ENCODE data around the gene MRPS33. TPM values are rescaled to one million over a fixed set of nuclear protein-coding genes. Genes with fewer than 3 reads are reported as not detected.

MRPS33 gene
- total RNA-seq, 1 donor from 2014 or later = 53.8 TPM

GRCh38 chr7:141003172-141004065, 11.3 kb downstream of the MRPS33 start:
- Histone ChIP-seq H3K9ac (ENCODE audit: low read length) (no peak overlapping the region), H3K4me3 (ENCODE audit: insufficient read depth, low read depth, low read length) (no peak overlapping the region), H3K27ac (ENCODE audit: low read depth, low read length) (no peak overlapping the region), H4K20me1 (ENCODE audit: insufficient read depth, low read length) (no peaks in the 10 kb centered on the region), H3K4me2 (ENCODE audit: low read length) (no peak overlapping the region), H3K36me3 (ENCODE audit: insufficient read depth, low read length) (peaks cover 5% of the 10 kb centered on the region), H2AFZ (ENCODE audit: low read depth, low read length) (no peak overlapping the region), H3K4me1 (ENCODE audit: insufficient read depth, low read length) (no peaks in the 10 kb centered on the region), H3K79me2 (ENCODE audit: insufficient read depth, low read length) (no peaks in the 10 kb centered on the region), H3K27me3 (ENCODE audit: insufficient read depth, low read length) (no peaks in the 10 kb centered on the region), H3K9me3 (ENCODE audit: insufficient read depth, low read depth, low read length) (no peaks in the 10 kb centered on the region)
- DNase-seq (ENCODE audit: low read depth) (no peak), FAIRE-seq (no peak)
- Mint-ChIP-seq H3K9me3 (ENCODE audit: unreplicated experiment) (no peaks in the 10 kb centered on the region), H3K4me1 (ENCODE audit: low read depth, unreplicated experiment) (no peaks in the 10 kb centered on the region), H3K4me3 (ENCODE audit: unreplicated experiment) (no peak overlapping the region), H3K36me3 (ENCODE audit: low read depth, unreplicated experiment) (peaks cover 3% of the 10 kb centered on the region), H3K27ac (ENCODE audit: unreplicated experiment) (no peak overlapping the region), H3K27me3 (ENCODE audit: low read depth, unreplicated experiment) (peaks cover 2% of the 10 kb centered on the region)
- TF ChIP-seq EZH2 (IDR thresholded peaks at IDR 0.05; ENCODE audit: insufficient read depth, low read length) = no peak
- TF ChIP-seq CTCF (IDR thresholded peaks at IDR 0.05; ENCODE audit: insufficient read depth, low read depth, low read length) = no peak

GRCh38 chr7:141001546-141001945, 13.2 kb downstream of the MRPS33 start:
- Mint-ChIP-seq H3K27ac (ENCODE audit: unreplicated experiment) (no peak overlapping the region), H3K4me3 (ENCODE audit: unreplicated experiment) (no peak overlapping the region), H3K36me3 (ENCODE audit: low read depth, unreplicated experiment) (peaks cover 3% of the 10 kb centered on the region), H3K4me1 (ENCODE audit: low read depth, unreplicated experiment) (no peaks in the 10 kb centered on the region), H3K9me3 (ENCODE audit: unreplicated experiment) (no peaks in the 10 kb centered on the region), H3K27me3 (ENCODE audit: low read depth, unreplicated experiment) (peaks cover 2% of the 10 kb centered on the region)
- H3K27me3 ChIP-seq (ENCODE audit: insufficient read depth, low read length) = no peaks in the 10 kb centered on the region
- peaks cover under 1% of the 10 kb centered on the region for H3K36me3 ChIP-seq (ENCODE audit: insufficient read depth, low read length)
- no peaks in the 10 kb centered on the region for H3K9me3 ChIP-seq (ENCODE audit: insufficient read depth, low read depth, low read length)
- no peak overlapping the region for H3K4me3 ChIP-seq (ENCODE audit: insufficient read depth, low read depth, low read length)
- FAIRE-seq = no peak
- no peak overlapping the region for H2AFZ ChIP-seq (ENCODE audit: low read depth, low read length)
- no peaks in the 10 kb centered on the region for H3K79me2 ChIP-seq (ENCODE audit: insufficient read depth, low read length)
- no peak overlapping the region for H3K4me2 ChIP-seq (ENCODE audit: low read length)
- DNase-seq (ENCODE audit: low read depth) = no peak
- H4K20me1 ChIP-seq (ENCODE audit: insufficient read depth, low read length) = no peaks in the 10 kb centered on the region
- H3K9ac ChIP-seq (ENCODE audit: low read length) = no peak overlapping the region
- H3K27ac ChIP-seq (ENCODE audit: low read depth, low read length) = no peak overlapping the region
- H3K4me1 ChIP-seq (ENCODE audit: insufficient read depth, low read length) = no peaks in the 10 kb centered on the region
- TF ChIP-seq EZH2 (IDR thresholded peaks at IDR 0.05; ENCODE audit: insufficient read depth, low read length) = no peak
- TF ChIP-seq CTCF (IDR thresholded peaks at IDR 0.05; ENCODE audit: insufficient read depth, low read depth, low read length) = no peak

- TF ChIP-seq CTCF (IDR thresholded peaks at IDR 0.05; ENCODE audit: insufficient read depth, low read depth, low read length) = no peak
- TF ChIP-seq EZH2 (IDR thresholded peaks at IDR 0.05; ENCODE audit: insufficient read depth, low read length) = no peak
- Histone ChIP-seq H3K27ac (ENCODE audit: low read depth, low read length) (no peak overlapping the region), H4K20me1 (ENCODE audit: insufficient read depth, low read length) (no peaks in the 10 kb centered on the region), H2AFZ (ENCODE audit: low read depth, low read length) (no peak overlapping the region), H3K9me3 (ENCODE audit: insufficient read depth, low read depth, low read length) (no peaks in the 10 kb centered on the region), H3K4me2 (ENCODE audit: low read length) (no peak overlapping the region), H3K27me3 (ENCODE audit: insufficient read depth, low read length) (no peaks in the 10 kb centered on the region), H3K9ac (ENCODE audit: low read length) (no peak overlapping the region), H3K79me2 (ENCODE audit: insufficient read depth, low read length) (no peaks in the 10 kb centered on the region), H3K4me1 (ENCODE audit: insufficient read depth, low read length) (no peaks in the 10 kb centered on the region), H3K4me3 (ENCODE audit: insufficient read depth, low read depth, low read length) (no peak overlapping the region), H3K36me3 (ENCODE audit: insufficient read depth, low read length) (no peaks in the 10 kb centered on the region)
- no peak overlapping the region for H3K27ac Mint-ChIP-seq (ENCODE audit: unreplicated experiment)
- no peaks in the 10 kb centered on the region for H3K4me1 Mint-ChIP-seq (ENCODE audit: low read depth, unreplicated experiment)
- no peak for DNase-seq (ENCODE audit: low read depth)
- H3K27me3 Mint-ChIP-seq (ENCODE audit: low read depth, unreplicated experiment) = peaks cover 2% of the 10 kb centered on the region
- no peak overlapping the region for H3K4me3 Mint-ChIP-seq (ENCODE audit: unreplicated experiment)
- no peak for FAIRE-seq
- peaks cover 3% of the 10 kb centered on the region for H3K36me3 Mint-ChIP-seq (ENCODE audit: low read depth, unreplicated experiment)
- no peaks in the 10 kb centered on the region for H3K9me3 Mint-ChIP-seq (ENCODE audit: unreplicated experiment)
These were observed 13.6 kb downstream of the MRPS33 start for GRCh38 chr7:141001122-141001521.

Data from astrocyte (in vitro differentiated cells and primary cell).